GM19240 (cell line): Measurements from ENCODE around the gene GDF3.
"Not testable (repeated sequence)": the region's sequence is repeated elsewhere in the genome, so short reads cannot be mapped to it uniquely, and the experiment has no call there.

Experiments
- DNase-seq: peaks from one replicate; pipeline ENCODE4 v3.0.0; 2011; ENCODE audit warnings: low spot score; ENCODE audit not compliant: insufficient read length

GDF3 gene

GRCh38 chr12:7667125-7667524, 28.4 kb downstream of the GDF3 start:
- DNase-seq = no peak

- DNase-seq = no peak
Observed at GRCh38 chr12:7666595-7666994, 29.0 kb downstream of the GDF3 start.

DNA sequence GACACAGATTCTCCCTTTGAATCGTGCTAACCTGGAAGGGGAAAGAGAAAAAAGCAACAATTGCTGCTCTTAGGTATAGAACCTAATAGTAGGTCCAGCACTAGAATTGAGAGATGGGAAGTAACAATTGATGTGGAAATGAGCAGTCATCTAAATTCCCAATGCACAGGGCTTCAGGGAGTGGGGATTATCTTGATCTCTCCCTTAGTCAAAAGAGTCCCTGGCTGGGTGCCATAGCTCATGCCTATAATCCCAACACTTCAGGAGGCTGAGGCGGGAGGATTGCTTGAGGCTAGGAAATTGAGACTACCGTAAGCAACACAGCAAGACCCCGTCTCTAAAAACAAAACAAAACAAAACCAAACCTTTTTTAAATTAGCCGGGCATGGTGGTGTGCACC, 33.8 kb downstream of the GDF3 start:
- no peak for DNase-seq

- no peak for DNase-seq
Observed at GRCh38 chr12:7656121-7656520, 39.5 kb downstream of the GDF3 start.

DNA sequence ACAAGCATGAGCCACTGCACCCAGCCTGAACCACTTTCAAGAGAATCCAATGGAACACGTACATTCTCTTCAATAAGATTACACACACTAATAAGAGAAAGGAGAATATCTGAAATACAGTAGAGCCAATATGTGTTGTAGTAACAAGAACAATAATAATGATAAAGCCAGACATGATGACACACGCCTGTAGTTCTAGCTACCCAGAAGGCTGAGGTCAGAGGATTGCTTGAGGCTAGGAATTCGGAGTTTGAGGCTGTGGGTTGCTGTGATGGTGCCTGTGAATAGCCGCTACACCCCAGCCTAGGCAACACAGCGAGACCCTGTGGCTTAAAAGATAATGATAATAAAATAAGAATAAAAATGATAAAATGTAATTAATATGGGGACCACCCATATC, 45.5 kb downstream of the GDF3 start:
- no peak for DNase-seq

DNA sequence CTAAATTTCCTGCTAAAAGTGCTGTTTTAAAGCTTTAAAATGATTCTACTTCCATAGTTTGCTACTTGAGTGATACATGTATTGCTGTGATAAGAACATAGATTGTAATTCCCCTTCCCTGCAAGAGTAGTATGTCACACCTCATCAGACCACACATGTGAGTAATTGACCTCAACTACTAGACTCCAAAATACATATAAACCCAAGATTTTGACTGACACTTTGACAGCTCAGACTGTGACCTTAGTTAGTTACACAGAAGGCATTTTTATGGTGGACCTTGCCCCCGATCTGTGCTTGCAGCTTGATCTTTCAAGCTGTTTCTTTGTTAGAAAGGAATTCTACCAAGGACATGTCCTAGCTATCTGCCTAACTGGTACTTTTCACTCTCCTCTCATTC, 48.5 kb downstream of the GDF3 start:
- no peak for DNase-seq

DNA sequence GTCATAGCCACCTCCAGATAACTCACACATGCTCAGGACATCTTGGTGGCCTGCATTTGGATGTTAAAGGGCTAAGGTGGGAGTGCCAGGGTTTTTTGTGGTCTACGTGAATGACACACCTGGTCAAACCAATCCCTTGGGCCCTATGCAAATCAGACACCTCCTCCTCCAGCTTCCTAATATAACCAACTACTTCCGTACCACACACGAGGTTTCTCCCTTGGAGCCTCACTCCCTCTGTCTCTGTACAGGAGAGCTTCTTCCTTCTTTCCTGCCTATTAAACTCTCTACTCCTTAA, 49.4 kb downstream of the GDF3 start:
- no peak for DNase-seq

- no peak for DNase-seq
Observed at GRCh38 chr12:7645395-7646177, 50.0 kb downstream of the GDF3 start.

- DNase-seq = no peak
Observed at GRCh38 chr12:7642876-7643309, 52.7 kb downstream of the GDF3 start.

- DNase-seq = no peak
Observed at GRCh38 chr12:7642287-7642686, 53.3 kb downstream of the GDF3 start.

DNA sequence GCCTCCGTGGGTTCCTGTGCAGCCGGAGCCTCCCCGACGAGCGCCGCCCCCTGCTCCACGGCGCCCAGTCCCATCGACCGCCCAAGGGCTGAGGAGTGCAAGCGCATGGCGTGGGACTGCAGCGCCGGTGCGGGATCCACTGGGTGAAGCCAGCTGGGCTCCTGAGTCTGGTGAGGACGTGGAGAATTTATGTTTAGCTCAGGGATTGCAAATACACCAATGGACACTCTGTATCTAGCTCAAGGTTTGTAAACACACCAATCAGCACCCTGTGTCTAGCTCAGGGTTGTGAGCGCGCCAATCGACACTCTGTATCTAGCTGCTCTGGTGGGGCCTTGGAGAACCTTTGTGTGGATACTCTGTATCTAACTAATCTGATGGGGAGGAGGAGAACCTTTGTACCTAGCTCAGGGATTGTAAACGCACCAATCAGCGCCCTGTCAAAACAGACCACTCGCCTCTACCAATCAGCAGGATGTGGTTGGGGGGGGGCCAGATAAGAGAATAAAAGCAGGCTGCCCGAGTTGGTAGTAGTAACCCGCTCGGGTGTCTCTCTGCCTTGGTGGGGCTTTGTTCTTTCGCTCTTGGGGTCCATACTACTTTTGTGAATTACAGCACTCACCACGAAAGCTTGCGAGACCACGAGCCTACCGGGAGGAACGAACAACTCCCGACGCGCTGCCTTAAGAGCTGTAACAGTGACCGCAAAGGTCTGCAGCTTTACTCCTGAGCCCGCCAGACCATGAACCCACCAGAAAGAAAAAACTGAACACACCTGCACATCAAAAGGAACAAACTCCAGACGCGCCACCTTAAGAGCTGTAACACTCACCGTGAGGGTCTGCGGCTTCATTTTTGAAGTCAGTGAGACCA, 55.2 kb downstream of the GDF3 start:
- DNase-seq = not testable (repeated sequence)
